Stimulated activated CD8-positive, alpha-beta memory T cell treated with anti-CD3 and anti-CD28 coated beads, Interleukin-12 subunit alpha, Interleukin-12 subunit beta, amount 100 ng/mL, for 24 hours (primary cell): ENCODE data around the gene CAPZA3.
"Not testable (repeated sequence)": the region's sequence is repeated elsewhere in the genome, so short reads cannot be mapped to it uniquely, and the experiment has no call there.

ENCODE experiments used
- DNase-seq: peaks from one replicate; pipeline ENCODE4 v3.0.0-alpha.2; 2020; ENCODE audit errors: extremely low read depth

The CAPZA3 gene

GRCh38 chr12:18753481-18754123 is 15.7 kb downstream of the CAPZA3 start:
- DNase-seq: no peak

GRCh38 chr12:18754124-18754707 is 16.3 kb downstream of the CAPZA3 start:
- no peak for DNase-seq

- no peak for DNase-seq
These were observed 17.4 kb downstream of the CAPZA3 start for GRCh38 chr12:18755341-18755740.

- DNase-seq: not testable (repeated sequence)
These were observed 28.6 kb downstream of the CAPZA3 start for GRCh38 chr12:18766479-18766878.

- no peak for DNase-seq
These were observed 44.9 kb downstream of the CAPZA3 start for GRCh38 chr12:18782827-18783226.

GRCh38 chr12:18785465-18785864 is 47.5 kb downstream of the CAPZA3 start:
- not testable (repeated sequence) for DNase-seq
